ENCODE measurements around the gene CD300LF. TPM values are rescaled to one million over a fixed set of nuclear protein-coding genes. Genes with fewer than 3 reads are reported as not detected.

The CD300LF gene
- polyA plus RNA-seq, 1 experiment, result not detected

DNA sequence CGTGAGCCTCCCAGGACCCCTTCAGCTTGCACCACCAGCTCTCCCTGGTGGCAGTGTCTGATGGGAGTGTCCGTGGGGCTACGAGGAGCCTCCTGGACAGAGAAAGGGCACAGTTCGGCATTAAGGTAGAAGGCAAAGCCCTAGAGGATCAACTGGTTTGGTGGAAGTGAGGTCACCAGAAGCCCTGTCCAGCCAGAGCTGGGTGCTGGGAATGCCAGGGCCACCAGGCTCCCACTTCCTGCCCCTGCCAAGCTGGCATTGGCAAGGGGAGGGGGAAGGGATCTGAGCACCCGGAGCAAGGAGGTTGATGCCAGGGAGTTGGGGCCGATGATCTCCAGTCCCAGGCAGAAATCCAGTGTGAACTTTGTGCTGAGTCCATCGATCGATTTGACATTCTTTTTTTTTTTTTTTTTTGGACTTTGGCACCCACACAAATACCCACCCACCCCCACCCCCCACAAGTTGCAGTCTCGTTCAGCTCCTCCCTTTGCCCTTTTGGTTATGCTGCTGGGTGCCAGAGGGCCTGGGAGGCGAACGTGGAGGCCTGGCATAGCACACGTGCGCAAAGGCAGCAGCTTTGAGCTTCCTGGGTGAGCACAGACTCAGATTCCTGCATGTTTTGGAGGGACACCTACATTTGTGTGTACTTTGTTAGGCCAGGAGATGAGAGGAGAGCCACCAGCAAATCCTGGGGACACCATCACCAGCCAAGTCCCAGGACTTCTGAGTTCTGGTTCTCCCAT lies 37.8 kb upstream of the CD300LF start:
- ChIA-PET POLR2A (no interaction called here), CTCF (interaction anchor here (0.9 to 3.7 kb wide), 5 partner anchors 10 to 210 kb away, joined by 3 to 16 read pairs (median 4); no protein-coding TSS in a partner anchor)
- Histone ChIP-seq H3K4me3 (ENCODE audit: low read depth, low read length) (peak overlapping the region; percentile 64), H3K27me3 (ENCODE audit: control insufficient read depth, insufficient read depth, low read length) (no peaks in the 10 kb centered on the region), H3K36me3 (ENCODE audit: control insufficient read depth, insufficient read depth, low read length) (no peaks in the 10 kb centered on the region; the same call in 1 of the 2 replicates)
- no peak for TF ChIP-seq CTCF (IDR thresholded peaks at IDR 0.05; ENCODE audit: insufficient read depth, low read depth, low read length)
- no peak for DNase-seq (ENCODE audit: low read depth)

DNA sequence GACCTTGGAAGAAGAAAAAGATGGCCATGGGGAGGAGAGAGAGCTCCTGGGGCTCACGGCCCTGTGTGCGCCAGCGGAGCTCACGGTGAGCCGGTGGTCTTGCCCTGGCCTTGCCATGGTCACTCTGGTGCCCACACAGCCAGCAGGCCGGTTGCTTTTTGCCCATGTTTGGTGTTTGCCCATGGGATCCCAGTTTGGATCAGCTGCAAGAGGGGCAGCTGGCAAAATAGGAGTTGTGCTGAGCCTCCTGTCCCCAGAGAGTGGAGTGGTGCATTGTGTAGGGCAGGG lies 37.3 kb upstream of the CD300LF start:
- TF ChIP-seq CTCF (IDR thresholded peaks at IDR 0.05; ENCODE audit: insufficient read depth, low read depth, low read length), result no peak
- Histone ChIP-seq H3K4me3 (ENCODE audit: low read depth, low read length) (peak overlapping the region; percentile 64), H3K27me3 (ENCODE audit: control insufficient read depth, insufficient read depth, low read length) (no peaks in the 10 kb centered on the region), H3K36me3 (ENCODE audit: control insufficient read depth, insufficient read depth, low read length) (no peaks in the 10 kb centered on the region)
- ChIA-PET POLR2A (interaction anchor here (0.6 kb wide), 1 partner anchor 120 kb away, joined by 3 read pairs; no protein-coding TSS in a partner anchor), CTCF (interaction anchor here (1.0 to 3.7 kb wide), 5 partner anchors 10 to 211 kb away, joined by 3 to 16 read pairs (median 4); no protein-coding TSS in a partner anchor)
- no peak for DNase-seq (ENCODE audit: low read depth)

DNA sequence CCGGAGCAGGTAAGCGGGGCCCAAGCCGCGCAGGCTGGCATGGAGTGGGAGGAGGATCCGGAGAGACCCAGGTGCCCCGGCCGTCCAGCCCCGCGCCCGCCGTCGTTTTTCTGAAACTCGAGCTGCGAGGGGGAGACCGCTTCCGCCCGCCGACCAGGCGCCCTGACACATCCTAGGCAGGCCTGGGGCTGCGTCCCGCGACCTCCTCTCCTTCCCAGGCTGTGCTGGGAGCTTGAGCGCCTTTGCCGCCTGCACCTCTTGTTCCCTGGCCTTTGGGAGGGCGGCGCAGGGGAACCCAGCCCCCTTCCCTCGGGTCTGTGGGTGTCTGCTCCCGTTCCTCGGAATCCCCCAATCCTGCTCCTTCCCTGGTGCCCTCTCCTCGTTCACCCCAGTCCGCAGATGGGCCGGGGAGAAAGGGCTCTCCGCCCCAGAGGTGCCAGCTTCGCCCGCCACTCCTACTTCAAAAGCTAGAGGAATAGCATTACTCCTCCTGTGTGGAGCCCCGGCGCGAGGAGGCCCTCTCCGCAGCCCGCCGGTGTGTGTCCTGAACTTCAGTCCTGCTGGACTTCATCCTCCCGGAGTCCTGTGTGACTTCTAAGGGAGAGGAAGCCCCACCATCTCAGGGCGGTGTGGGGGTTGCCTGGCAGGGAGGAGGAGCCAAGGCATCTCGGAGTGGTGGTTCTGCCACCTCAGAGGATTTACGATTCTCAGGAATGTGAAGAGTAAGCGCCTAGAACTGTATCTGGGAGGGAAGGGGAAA lies 36.7 kb upstream of the CD300LF start:
- no peaks in the 10 kb centered on the region for H3K36me3 ChIP-seq (ENCODE audit: control insufficient read depth, insufficient read depth, low read length)
- H3K4me3 ChIP-seq (ENCODE audit: low read depth, low read length), result peak overlapping the region; percentile 64
- DNase-seq (ENCODE audit: low read depth), result no peak
- H3K27me3 ChIP-seq (ENCODE audit: control insufficient read depth, insufficient read depth, low read length), result no peaks in the 10 kb centered on the region
- TF ChIP-seq CTCF (IDR thresholded peaks at IDR 0.05; ENCODE audit: insufficient read depth, low read depth, low read length), result no peak
- POLR2A ChIA-PET, result interaction anchor here (0.6 kb wide), 1 partner anchor 121 kb away, joined by 3 read pairs; no protein-coding TSS in a partner anchor
- CTCF ChIA-PET, result interaction anchor here (0.6 to 3.7 kb wide), 5 partner anchors 21 to 184 kb away, joined by 3 to 16 read pairs (median 4); no protein-coding TSS in a partner anchor

- peak; percentile 16; the same call in 1 of the 2 replicates for TF ChIP-seq CTCF (IDR thresholded peaks at IDR 0.05; ENCODE audit: insufficient read depth, low read depth, low read length)
- ChIA-PET CTCF (interaction anchor here (0.6 to 3.3 kb wide), 5 partner anchors 12 to 185 kb away, joined by 3 to 14 read pairs (median 4); partner anchors contain the start of gene RAB37), POLR2A (no interaction called here)
- H3K36me3 ChIP-seq (ENCODE audit: control insufficient read depth, insufficient read depth, low read length), result no peaks in the 10 kb centered on the region
- DNase-seq (ENCODE audit: low read depth), result peak; percentile 66
- no peaks in the 10 kb centered on the region for H3K27me3 ChIP-seq (ENCODE audit: control insufficient read depth, insufficient read depth, low read length)
- peak within 1 kb of the TSS; percentile 64 for H3K4me3 ChIP-seq (ENCODE audit: low read depth, low read length)
Measured at GRCh38 chr17:74748529-74749278, 36.0 kb upstream of the CD300LF start, which contains the start of gene NHERF1. Gene NHERF1, plus strand, starts transcription at chr17:74748628. Its CDS starts 219 bp downstream, at chr17:74748847.
